HG02798 (cell line): ENCODE measurements around the gene RAB17.
A peak's percentile ranks its signal among the peaks of the same experiment; 100 is the strongest.

Experiments used
- ATAC-seq: cut with Tn5 transposase; IDR thresholded peaks from one replicate; pipeline ENCODE4 v1.9.1; 2021; ENCODE audit warnings: mild to moderate bottlenecking; ENCODE audit not compliant: unreplicated experiment, poor library complexity

Gene RAB17

GRCh38 chr2:237542001-237542704 is 48.4 kb downstream of the RAB17 start:
- no peak for ATAC-seq

GRCh38 chr2:237541243-237541642 is 49.3 kb downstream of the RAB17 start:
- no peak for ATAC-seq

- no peak for ATAC-seq
Measured at GRCh38 chr2:237540823-237541222, 49.7 kb downstream of the RAB17 start.

- ATAC-seq, result no peak
Measured at GRCh38 chr2:237540223-237540775, 50.2 kb downstream of the RAB17 start.

- no peak for ATAC-seq
Measured at GRCh38 chr2:237539681-237540080, 50.9 kb downstream of the RAB17 start.

- no peak for ATAC-seq
Measured at GRCh38 chr2:237538901-237539300, 51.6 kb downstream of the RAB17 start.

GRCh38 chr2:237538001-237538720 is 52.4 kb downstream of the RAB17 start:
- ATAC-seq, result no peak

GRCh38 chr2:237536617-237537016 is 53.9 kb downstream of the RAB17 start:
- ATAC-seq, result no peak

- ATAC-seq, result no peak
Measured at GRCh38 chr2:237536083-237536415, 54.5 kb downstream of the RAB17 start.

GRCh38 chr2:237535385-237536082 is 55.0 kb downstream of the RAB17 start:
- no peak for ATAC-seq

GRCh38 chr2:237534380-237534779 is 56.2 kb downstream of the RAB17 start:
- no peak for ATAC-seq

- no peak for ATAC-seq
Measured at GRCh38 chr2:237533668-237534161, 56.8 kb downstream of the RAB17 start.

GRCh38 chr2:237532160-237532559 is 58.4 kb downstream of the RAB17 start:
- no peak for ATAC-seq

GRCh38 chr2:237530472-237531433 is 59.8 kb downstream of the RAB17 start:
- peak; percentile 81 for ATAC-seq

GRCh38 chr2:237529452-237530402 is 60.8 kb downstream of the RAB17 start:
- ATAC-seq, result peak; percentile 83

- ATAC-seq, result no peak
Measured at GRCh38 chr2:237527766-237528165, 62.8 kb downstream of the RAB17 start.

- ATAC-seq, result no peak
Measured at GRCh38 chr2:237527233-237527632, 63.3 kb downstream of the RAB17 start.

- no peak for ATAC-seq
Measured at GRCh38 chr2:237525559-237526157, 64.9 kb downstream of the RAB17 start.
